SK-N-SH treated with all-trans-retinoic acid at 6 μM for 48 hours (cell line): ENCODE measurements around the gene NRXN3.

ENCODE experiments used
- ATAC-seq: fragments of 200-7000 bp; cut with Tn5 transposase; 3 replicates; pipeline ENCODE4 v1.9.1; 2020; ENCODE audit warnings: mild to moderate bottlenecking, moderate library complexity
- ARNTL ChIP-seq: fragments of 450-650 bp; formaldehyde crosslinking; IDR thresholded peaks from 2 replicates; pipeline ENCODE4 v1.5.0; 2020; ENCODE audit warnings: low read depth, mild to moderate bottlenecking, moderate library complexity, borderline replicate concordance
- BACH2 ChIP-seq: fragments of 250-450 bp; sonication (Bioruptor Pico); IDR thresholded peaks from 2 replicates; pipeline ENCODE4 v1.9.0; 2021; ENCODE audit warnings: mild to moderate bottlenecking, borderline replicate concordance
- CSRNP3 ChIP-seq: fragments of 250-450 bp; sonication (Bioruptor Pico); IDR thresholded peaks from 2 replicates; pipeline ENCODE4 v1.5.1; 2021; ENCODE audit warnings: mild to moderate bottlenecking, moderate library complexity
- ISL1 ChIP-seq: fragments of 250-450 bp; sonication (Bioruptor Pico); IDR thresholded peaks from 2 replicates; pipeline ENCODE4 v2.1.2; 2022; ENCODE audit warnings: mild to moderate bottlenecking, moderate library complexity
- PATZ1 ChIP-seq: fragments of 250-450 bp; sonication (Bioruptor Pico); IDR thresholded peaks from 2 replicates; pipeline ENCODE4 v1.8.0; 2020; ENCODE audit warnings: mild to moderate bottlenecking, moderate library complexity, borderline replicate concordance
- RARB ChIP-seq: fragments of 250-450 bp; sonication (Bioruptor Pico); IDR thresholded peaks from 2 replicates; pipeline ENCODE4 v1.8.0; 2021; ENCODE audit warnings: mild to moderate bottlenecking, moderate library complexity
- SNAI2 ChIP-seq: fragments of 250-450 bp; sonication (Bioruptor Pico); IDR thresholded peaks from 2 replicates; pipeline ENCODE4 v1.5.0; 2020; ENCODE audit warnings: mild to moderate bottlenecking, moderate library complexity
- TCF4 ChIP-seq: fragments of 250-450 bp; sonication (Bioruptor Pico); IDR thresholded peaks from 2 replicates; pipeline ENCODE4 v1.8.0; 2021; ENCODE audit warnings: mild to moderate bottlenecking, moderate library complexity, borderline replicate concordance
- TOX ChIP-seq: fragments of 250-450 bp; sonication (Bioruptor Pico); IDR thresholded peaks from 2 replicates; pipeline ENCODE4 v1.8.0; 2021; ENCODE audit warnings: mild to moderate bottlenecking, moderate library complexity, borderline replicate concordance
- ZC3H10 ChIP-seq: fragments of 250-450 bp; sonication (Bioruptor Pico); IDR thresholded peaks from 2 replicates; pipeline ENCODE4 v1.5.1; 2021; ENCODE audit warnings: mild to moderate bottlenecking, moderate library complexity
- ZFP3 ChIP-seq: fragments of 250-450 bp; sonication (Bioruptor Pico); IDR thresholded peaks from 2 replicates; pipeline ENCODE4 v1.5.0; 2020; ENCODE audit warnings: mild to moderate bottlenecking, moderate library complexity
- ZFP30 ChIP-seq: fragments of 450-650 bp; formaldehyde crosslinking; IDR thresholded peaks from 2 replicates; pipeline ENCODE4 v1.5.0; 2022; ENCODE audit warnings: mild to moderate bottlenecking, moderate library complexity
- ZNF70 ChIP-seq: fragments of 450-650 bp; formaldehyde crosslinking; IDR thresholded peaks from 2 replicates; pipeline ENCODE4 v1.5.0; 2020; ENCODE audit warnings: mild to moderate bottlenecking, moderate library complexity
- ZNF8 ChIP-seq: fragments of 450-650 bp; formaldehyde crosslinking; IDR thresholded peaks from 2 replicates; pipeline ENCODE4 v1.5.0; 2020; ENCODE audit warnings: mild to moderate bottlenecking, moderate library complexity
- TF ChIP-seq, protein P1 (sequence below): fragments of 250-450 bp; sonication (Bioruptor Pico); IDR thresholded peaks from 2 replicates; pipeline ENCODE4 v1.5.1; 2020; ENCODE audit warnings: low read depth, mild to moderate bottlenecking, moderate library complexity
- TF ChIP-seq, protein P2 (sequence below): fragments of 250-450 bp; sonication (Bioruptor Pico); IDR thresholded peaks from 2 replicates; pipeline ENCODE4 v1.8.0; 2021; ENCODE audit warnings: low read depth, mild to moderate bottlenecking, moderate library complexity, borderline replicate concordance

The NRXN3 gene

DNA sequence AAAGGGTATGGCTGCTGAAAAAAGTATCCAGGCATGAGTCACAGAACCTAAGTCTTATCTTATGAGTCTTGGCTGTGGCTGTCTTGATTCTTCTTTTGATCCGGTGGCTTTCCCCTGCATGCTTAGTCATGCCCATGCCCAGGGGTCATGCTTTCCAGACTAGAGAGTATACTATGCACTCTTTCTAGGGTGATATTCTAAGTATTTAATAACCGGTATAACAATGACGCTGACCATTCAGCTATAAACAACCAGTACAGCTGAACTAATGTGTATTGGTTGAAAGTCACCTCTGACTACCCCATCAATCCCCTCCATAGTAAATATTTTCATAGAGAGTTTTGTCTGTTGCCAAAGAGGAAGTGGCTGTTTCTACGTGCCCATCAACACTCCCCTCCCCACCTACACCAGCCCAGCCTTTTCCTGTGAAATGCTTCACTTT is 34.7 kb upstream of the NRXN3 start:
- TF ChIP-seq ZNF70 (CRISPR knock-in tag), result no peak
- no peak for TF ChIP-seq RARB (CRISPR knock-in tag)
- no peak for TF ChIP-seq TCF4 (CRISPR knock-in tag)
- no peak for TF ChIP-seq CSRNP3 (CRISPR knock-in tag)
- TF ChIP-seq, protein P1, sequence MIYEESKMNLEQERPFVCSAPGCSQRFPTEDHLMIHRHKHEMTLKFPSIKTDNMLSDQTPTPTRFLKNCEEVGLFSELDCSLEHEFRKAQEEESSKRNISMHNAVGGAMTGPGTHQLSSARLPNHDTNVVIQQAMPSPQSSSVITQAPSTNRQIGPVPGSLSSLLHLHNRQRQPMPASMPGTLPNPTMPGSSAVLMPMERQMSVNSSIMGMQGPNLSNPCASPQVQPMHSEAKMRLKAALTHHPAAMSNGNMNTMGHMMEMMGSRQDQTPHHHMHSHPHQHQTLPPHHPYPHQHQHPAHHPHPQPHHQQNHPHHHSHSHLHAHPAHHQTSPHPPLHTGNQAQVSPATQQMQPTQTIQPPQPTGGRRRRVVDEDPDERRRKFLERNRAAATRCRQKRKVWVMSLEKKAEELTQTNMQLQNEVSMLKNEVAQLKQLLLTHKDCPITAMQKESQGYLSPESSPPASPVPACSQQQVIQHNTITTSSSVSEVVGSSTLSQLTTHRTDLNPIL, result no peak
- TF ChIP-seq, all 23 proteins: peak for 0
- ATAC-seq, result no peak

DNA sequence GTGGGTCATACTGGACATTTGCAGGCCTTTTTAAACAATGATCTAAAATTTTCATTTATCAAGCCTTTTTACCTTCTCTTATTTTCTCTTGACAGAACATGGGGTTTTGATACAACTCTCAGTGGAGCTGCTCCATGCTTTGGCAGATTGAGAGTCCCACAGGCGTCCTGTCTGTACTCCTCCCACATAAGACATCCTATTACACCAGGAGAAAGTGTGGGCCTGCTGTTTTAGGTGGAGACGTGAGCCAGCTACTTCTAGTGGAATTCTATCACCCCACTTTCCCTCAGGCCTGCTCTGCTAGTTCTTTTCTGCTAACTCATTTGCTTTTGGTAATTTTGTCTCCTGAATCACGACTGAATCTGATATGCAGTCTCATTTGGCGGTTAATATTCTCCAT is 33.5 kb upstream of the NRXN3 start:
- ATAC-seq, result no peak
- no peak for TF ChIP-seq ZFP30 (CRISPR knock-in tag)
- TF ChIP-seq ARNTL (CRISPR knock-in tag), result no peak
- TF ChIP-seq RARB (CRISPR knock-in tag), result no peak
- TF ChIP-seq TOX (CRISPR knock-in tag), result no peak
- no peak for TF ChIP-seq ZNF70 (CRISPR knock-in tag)
- TF ChIP-seq, protein P2, sequence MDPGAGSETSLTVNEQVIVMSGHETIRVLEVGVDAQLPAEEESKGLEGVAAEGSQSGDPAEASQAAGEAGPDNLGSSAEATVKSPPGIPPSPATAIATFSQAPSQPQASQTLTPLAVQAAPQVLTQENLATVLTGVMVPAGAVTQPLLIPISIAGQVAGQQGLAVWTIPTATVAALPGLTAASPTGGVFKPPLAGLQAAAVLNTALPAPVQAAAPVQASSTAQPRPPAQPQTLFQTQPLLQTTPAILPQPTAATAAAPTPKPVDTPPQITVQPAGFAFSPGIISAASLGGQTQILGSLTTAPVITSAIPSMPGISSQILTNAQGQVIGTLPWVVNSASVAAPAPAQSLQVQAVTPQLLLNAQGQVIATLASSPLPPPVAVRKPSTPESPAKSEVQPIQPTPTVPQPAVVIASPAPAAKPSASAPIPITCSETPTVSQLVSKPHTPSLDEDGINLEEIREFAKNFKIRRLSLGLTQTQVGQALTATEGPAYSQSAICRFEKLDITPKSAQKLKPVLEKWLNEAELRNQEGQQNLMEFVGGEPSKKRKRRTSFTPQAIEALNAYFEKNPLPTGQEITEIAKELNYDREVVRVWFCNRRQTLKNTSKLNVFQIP (CRISPR knock-in tag), result no peak
- no peak for TF ChIP-seq ZFP3
- no peak for TF ChIP-seq ZC3H10 (CRISPR knock-in tag)
- no peak for TF ChIP-seq BACH2 (CRISPR knock-in tag)
- no peak for TF ChIP-seq PATZ1 (CRISPR knock-in tag)
- no peak for TF ChIP-seq ZNF8 (CRISPR knock-in tag)
- no peak for TF ChIP-seq SNAI2 (CRISPR knock-in tag)

DNA sequence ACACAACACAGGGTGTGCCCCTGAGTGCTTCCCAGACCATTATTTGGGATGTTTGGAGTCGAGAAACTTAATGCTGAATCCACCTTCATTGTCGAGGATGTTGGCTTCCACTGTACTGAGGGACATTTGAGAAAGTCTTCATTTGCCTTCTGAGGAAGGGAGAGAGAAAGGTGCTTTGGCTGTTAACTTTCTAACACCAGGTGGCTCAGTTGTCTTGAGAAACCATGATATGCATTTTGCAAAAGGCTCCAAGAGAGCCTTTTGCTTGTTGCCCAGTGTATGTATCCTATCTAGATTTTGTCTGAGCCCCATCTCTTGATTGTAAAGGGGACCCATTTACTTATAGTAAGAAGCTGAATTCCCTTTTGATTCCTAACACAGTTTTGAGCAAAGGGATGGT is 28.6 kb upstream of the NRXN3 start:
- TF ChIP-seq ZNF70 (CRISPR knock-in tag), result no peak

GRCh38 chr14:78142998-78143397 is 27.2 kb upstream of the NRXN3 start:
- TF ChIP-seq, protein P2 (CRISPR knock-in tag), result no peak
- TF ChIP-seq ARNTL (CRISPR knock-in tag), result no peak
- no peak for TF ChIP-seq CSRNP3 (CRISPR knock-in tag)
- no peak for TF ChIP-seq ISL1 (CRISPR knock-in tag)
- TF ChIP-seq PATZ1 (CRISPR knock-in tag), result no peak
- TF ChIP-seq, protein P1, result no peak
- TF ChIP-seq ZFP3, result no peak
- no peak for TF ChIP-seq TCF4 (CRISPR knock-in tag)
- ATAC-seq, result no peak

More for the DNA sequence above, 28.6 kb upstream of the NRXN3 start:
- no peak for ATAC-seq
